ENCODE measurements around the gene PNCK. TPM values are rescaled to one million over a fixed set of nuclear protein-coding genes. Genes with fewer than 3 reads are reported as not detected.

The PNCK gene
- total and polyA plus RNA-seq, 2 donors: 2.4 to 8.2 TPM

DNA sequence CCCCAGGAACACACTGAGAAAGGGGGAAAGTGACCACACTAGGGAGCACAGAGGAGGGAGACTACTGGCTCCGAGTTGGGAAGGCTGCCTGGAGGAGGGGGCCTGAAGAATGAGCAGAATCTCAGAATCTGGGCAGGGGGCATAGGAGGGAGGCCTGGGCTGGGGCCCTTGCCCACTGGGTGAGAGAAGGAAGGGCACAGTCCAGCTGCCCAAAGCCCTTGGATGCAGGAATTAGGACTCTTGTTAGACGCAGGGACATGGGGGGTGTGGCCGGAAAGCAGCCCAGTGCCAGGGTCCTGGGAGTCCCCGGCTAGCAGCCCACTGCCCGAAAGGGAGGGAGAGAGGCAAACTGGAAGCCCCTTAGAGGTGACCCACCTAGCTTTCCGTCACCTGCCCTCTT, 28.5 kb downstream of the PNCK start:
- peaks cover 0 to 22% of the 10 kb centered on the region in 2 donors for H3K9me3 ChIP-seq (ENCODE audit: control insufficient read depth in 2 of 2, insufficient read depth in 1 of 2, low read length in 1 of 2)

GRCh38 chrX:153644356-153645125, 29.1 kb downstream of the PNCK start:
- H3K27ac ChIP-seq (ENCODE audit: low read depth in 1 of 2, low read length in 1 of 2): no peak overlapping the region
- peaks cover 0 to 23% of the 10 kb centered on the region in 2 donors for H3K4me1 ChIP-seq (ENCODE audit: control insufficient read depth in 2 of 2, insufficient read depth in 2 of 2, low read length in 2 of 2)
- H3K27me3 ChIP-seq (ENCODE audit: control insufficient read depth in 2 of 2, insufficient read depth in 1 of 2, low read length in 1 of 2): peaks cover 65 to 95% of the 10 kb centered on the region in 2 donors
- WGBS: 9% methylated on average over 45 of the region's 46 CpGs
- H3K36me3 ChIP-seq (ENCODE audit: control insufficient read depth in 2 of 2, insufficient read depth in 2 of 2, low read length in 1 of 2): no peaks in the 10 kb centered on the region
- no peak overlapping the region for H3K4me3 ChIP-seq (ENCODE audit: low read length in 2 of 2)
- peaks cover 0 to 22% of the 10 kb centered on the region in 2 donors for H3K9me3 ChIP-seq (ENCODE audit: control insufficient read depth in 2 of 2, insufficient read depth in 1 of 2, low read length in 1 of 2)
- no peak for DNase-seq (ENCODE audit: low read depth in 6 of 9, low spot score in 9 of 9)

More for the DNA sequence above, 28.5 kb downstream of the PNCK start:
- WGBS: 54% methylated on average over 6 of the region's 6 CpGs
- peaks cover 0 to 23% of the 10 kb centered on the region in 2 donors for H3K4me1 ChIP-seq (ENCODE audit: control insufficient read depth in 2 of 2, insufficient read depth in 2 of 2, low read length in 2 of 2)
- H3K27ac ChIP-seq (ENCODE audit: low read depth in 1 of 2, low read length in 1 of 2): no peak overlapping the region
- H3K4me3 ChIP-seq (ENCODE audit: low read length in 2 of 2): no peak overlapping the region
- H3K36me3 ChIP-seq (ENCODE audit: control insufficient read depth in 2 of 2, insufficient read depth in 2 of 2, low read length in 1 of 2): no peaks in the 10 kb centered on the region
- DNase-seq (ENCODE audit: low read depth in 6 of 9, low spot score in 9 of 9): no peak
- peaks cover 65 to 93% of the 10 kb centered on the region in 2 donors for H3K27me3 ChIP-seq (ENCODE audit: control insufficient read depth in 2 of 2, insufficient read depth in 1 of 2, low read length in 1 of 2)

GRCh38 chrX:153643431-153644351, 29.9 kb downstream of the PNCK start:
- no peak overlapping the region for H3K4me3 ChIP-seq (ENCODE audit: low read length in 2 of 2)
- no peaks in the 10 kb centered on the region for H3K36me3 ChIP-seq (ENCODE audit: control insufficient read depth in 2 of 2, insufficient read depth in 2 of 2, low read length in 1 of 2)
- 2% methylated on average over 77 of the region's 84 CpGs for WGBS
- no peak for DNase-seq (ENCODE audit: low read depth in 6 of 9, low spot score in 9 of 9)
- peaks cover 0 to 18% of the 10 kb centered on the region in 2 donors for H3K9me3 ChIP-seq (ENCODE audit: control insufficient read depth in 2 of 2, insufficient read depth in 1 of 2, low read length in 1 of 2)
- H3K27ac ChIP-seq (ENCODE audit: low read depth in 1 of 2, low read length in 1 of 2): no peak overlapping the region
- peaks cover 0 to 28% of the 10 kb centered on the region in 2 donors for H3K4me1 ChIP-seq (ENCODE audit: control insufficient read depth in 2 of 2, insufficient read depth in 2 of 2, low read length in 2 of 2)
- peaks cover 60 to 87% of the 10 kb centered on the region in 2 donors for H3K27me3 ChIP-seq (ENCODE audit: control insufficient read depth in 2 of 2, insufficient read depth in 1 of 2, low read length in 1 of 2)

- Histone ChIP-seq H3K4me1 (ENCODE audit: control insufficient read depth in 2 of 2, insufficient read depth in 2 of 2, low read length in 2 of 2) (peaks cover 0 to 36% of the 10 kb centered on the region in 2 donors), H3K27me3 (ENCODE audit: control insufficient read depth in 2 of 2, insufficient read depth in 1 of 2, low read length in 1 of 2) (peaks cover 55 to 80% of the 10 kb centered on the region in 2 donors), H3K36me3 (ENCODE audit: control insufficient read depth in 2 of 2, insufficient read depth in 2 of 2, low read length in 1 of 2) (no peaks in the 10 kb centered on the region), H3K9me3 (ENCODE audit: control insufficient read depth in 2 of 2, insufficient read depth in 1 of 2, low read length in 1 of 2) (peaks cover 0 to 15% of the 10 kb centered on the region in 2 donors), H3K27ac (ENCODE audit: low read depth in 1 of 2, low read length in 1 of 2) (no peak overlapping the region), H3K4me3 (ENCODE audit: low read length in 2 of 2) (no peak overlapping the region)
- peak in 2 of 9 donors; percentile 19 to 42 for DNase-seq (ENCODE audit: low read depth in 6 of 9, low spot score in 9 of 9)
- WGBS: 6% methylated on average over 45 of the region's 48 CpGs
Observed at GRCh38 chrX:153642655-153643430, 30.8 kb downstream of the PNCK start.

- Histone ChIP-seq H3K27me3 (ENCODE audit: control insufficient read depth in 2 of 2, insufficient read depth in 1 of 2, low read length in 1 of 2) (peaks cover 48 to 73% of the 10 kb centered on the region in 2 donors), H3K36me3 (ENCODE audit: control insufficient read depth in 2 of 2, insufficient read depth in 2 of 2, low read length in 1 of 2) (no peaks in the 10 kb centered on the region), H3K4me3 (ENCODE audit: low read length in 2 of 2) (peak overlapping the region in 1 of 2 donors; percentile 12), H3K4me1 (ENCODE audit: control insufficient read depth in 2 of 2, insufficient read depth in 2 of 2, low read length in 2 of 2) (peaks cover 0 to 43% of the 10 kb centered on the region in 2 donors), H3K27ac (ENCODE audit: low read depth in 1 of 2, low read length in 1 of 2) (no peak overlapping the region), H3K9me3 (ENCODE audit: control insufficient read depth in 2 of 2, insufficient read depth in 1 of 2, low read length in 1 of 2) (peaks cover 0 to 15% of the 10 kb centered on the region in 2 donors)
- DNase-seq (ENCODE audit: low read depth in 6 of 9, low spot score in 9 of 9): no peak
- WGBS: 2% methylated on average over 51 of the region's 62 CpGs
Observed at GRCh38 chrX:153642051-153642654, 31.5 kb downstream of the PNCK start.

DNA sequence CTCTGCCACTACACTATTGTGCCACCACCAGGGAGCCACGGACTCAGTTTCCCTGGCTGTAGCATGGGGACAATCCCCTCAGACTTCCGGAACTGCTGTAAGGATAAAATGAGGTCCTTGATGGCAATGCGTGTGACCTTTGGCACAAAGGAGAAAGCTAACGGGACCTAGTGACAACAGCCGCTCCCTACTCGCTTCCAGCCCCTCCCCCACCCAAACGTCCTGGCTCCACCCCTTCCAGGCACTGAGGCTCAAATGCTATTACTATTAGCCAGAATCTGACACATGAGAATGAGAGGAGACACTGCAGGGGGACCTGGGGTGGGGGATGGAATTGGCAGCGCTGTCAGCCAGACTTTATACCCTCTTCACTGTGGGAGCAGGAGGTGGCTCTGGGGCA, 32.0 kb downstream of the PNCK start:
- WGBS: 12% methylated on average over 8 of the region's 8 CpGs
- Histone ChIP-seq H3K36me3 (ENCODE audit: control insufficient read depth in 2 of 2, insufficient read depth in 2 of 2, low read length in 1 of 2) (no peaks in the 10 kb centered on the region), H3K9me3 (ENCODE audit: control insufficient read depth in 2 of 2, insufficient read depth in 1 of 2, low read length in 1 of 2) (peaks cover 0 to 15% of the 10 kb centered on the region in 2 donors), H3K4me3 (ENCODE audit: low read length in 2 of 2) (no peak overlapping the region), H3K27me3 (ENCODE audit: control insufficient read depth in 2 of 2, insufficient read depth in 1 of 2, low read length in 1 of 2) (peaks cover 44 to 68% of the 10 kb centered on the region in 2 donors), H3K4me1 (ENCODE audit: control insufficient read depth in 2 of 2, insufficient read depth in 2 of 2, low read length in 2 of 2) (peaks cover 0 to 44% of the 10 kb centered on the region in 2 donors), H3K27ac (ENCODE audit: low read depth in 1 of 2, low read length in 1 of 2) (no peak overlapping the region)
- no peak for DNase-seq (ENCODE audit: low read depth in 6 of 9, low spot score in 9 of 9)

GRCh38 chrX:153640736-153641575, 32.7 kb downstream of the PNCK start:
- 49% methylated on average over 26 of the region's 26 CpGs for whole genome bisulfite sequencing
- no peak for DNase-seq (ENCODE audit: low read depth in 6 of 9, low spot score in 9 of 9)
- H3K27me3 ChIP-seq (ENCODE audit: control insufficient read depth in 2 of 2, insufficient read depth in 1 of 2, low read length in 1 of 2): peaks cover 37 to 63% of the 10 kb centered on the region in 2 donors

More at GRCh38 chrX:153640736-153641575, 32.7 kb downstream of the PNCK start:
- no peak overlapping the region for H3K4me3 ChIP-seq (ENCODE audit: low read length in 2 of 2)
- peaks cover 0 to 15% of the 10 kb centered on the region in 2 donors for H3K9me3 ChIP-seq (ENCODE audit: control insufficient read depth in 2 of 2, insufficient read depth in 1 of 2, low read length in 1 of 2)
- H3K27ac ChIP-seq (ENCODE audit: low read depth in 1 of 2, low read length in 1 of 2): no peak overlapping the region
- H3K36me3 ChIP-seq (ENCODE audit: control insufficient read depth in 2 of 2, insufficient read depth in 2 of 2, low read length in 1 of 2): no peaks in the 10 kb centered on the region
- peaks cover 0 to 44% of the 10 kb centered on the region in 2 donors for H3K4me1 ChIP-seq (ENCODE audit: control insufficient read depth in 2 of 2, insufficient read depth in 2 of 2, low read length in 2 of 2)

Measured in thymus (tissue), 11 donors.